ENCODE data around the gene GALNT15. TPM values are rescaled to one million over a fixed set of nuclear protein-coding genes. Genes with fewer than 3 reads are reported as not detected.

GALNT15 gene
- total and polyA plus RNA-seq, 2 of the 4 experiments (the other 2 are of a cell fraction) = 12.8 to 19.7 TPM

DNA sequence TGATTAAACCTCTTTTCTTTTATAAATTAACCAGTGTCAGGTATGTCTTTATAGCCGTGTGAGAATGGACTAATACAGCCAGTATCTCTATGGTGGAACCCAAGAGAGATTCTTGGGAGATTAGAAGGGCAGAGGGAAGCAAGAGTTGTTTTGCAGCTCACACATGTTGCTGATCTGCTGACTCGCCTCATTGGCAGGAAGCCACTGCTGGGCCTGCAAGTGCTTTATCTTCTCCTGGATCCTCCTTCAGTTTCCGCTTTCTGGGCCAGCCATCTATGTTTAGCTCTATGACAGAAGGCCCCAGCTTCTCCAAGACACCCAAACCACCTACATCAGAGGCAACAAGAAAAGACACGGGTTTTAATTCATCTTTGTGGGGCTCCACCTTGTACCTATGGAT, 23.4 kb upstream of the GALNT15 start:
- no TSS peak for BruUV-seq (replicated peaks)
- Histone ChIP-seq H3K18ac (ENCODE audit: low read depth, low read length) (peak overlapping the region; percentile 44; the same call in 1 of the 2 replicates), H4K5ac (ENCODE audit: low read depth, low read length) (peak overlapping the region; percentile 6; the same call in 1 of the 2 replicates), H3K9ac (ENCODE audit: low read depth, low read length) (no peak overlapping the region), H2BK20ac (ENCODE audit: low read depth, low read length) (peak overlapping the region; percentile 80), H3K9me1 (ENCODE audit: insufficient read depth, low read length) (peaks cover 6% of the 10 kb centered on the region), H2BK120ac (ENCODE audit: low read depth, low read length) (peak overlapping the region; percentile 68), H3K23ac (ENCODE audit: low read depth, low read length) (peak overlapping the region; percentile 7; the same call in 1 of the 2 replicates), H3K56ac (ENCODE audit: extremely low read depth, insufficient read depth, low read length) (no peak overlapping the region), H2AFZ (replicated peaks; ENCODE audit: low read length, poor library complexity) (peak overlapping the region; percentile 3), H2AK9ac (replicated peaks; ENCODE audit: low read depth, low read length, poor library complexity) (no peak overlapping the region), H3K4me2 (ENCODE audit: low read depth, low read length) (no peak overlapping the region), H3K4ac (ENCODE audit: low read depth, low read length) (peak overlapping the region; percentile 24; the same call in 1 of the 2 replicates), H2BK15ac (ENCODE audit: low read depth, low read length) (peak overlapping the region; percentile 72; the same call in 2 of the 3 replicates), H4K8ac (ENCODE audit: low read depth in 2 of 2, low read length in 2 of 2) (peak overlapping the region in 1 of 2 experiments; percentile 77; a peak in 2 of 4 replicates), H3K4me1 (ENCODE audit: control insufficient read depth, insufficient read depth, low read length) (peaks cover 12% of the 10 kb centered on the region), H2AK5ac (ENCODE audit: low read depth, low read length) (no peak overlapping the region; the same call in none of the 2 replicates), H3K79me1 (ENCODE audit: low read depth in 1 of 2, low read length in 2 of 2) (no peaks in the 10 kb centered on the region), H3K14ac (replicated peaks; ENCODE audit: low read depth, low read length) (0 out of 2 replicates have a peak overlapping the region, but pooled peaks have one; percentile 22), H3K36me3 (ENCODE audit: control insufficient read depth, insufficient read depth, low read length) (no peaks in the 10 kb centered on the region), H2BK5ac (ENCODE audit: low read depth, low read length, poor library complexity, severe bottlenecking) (peak overlapping the region; percentile 81), H4K91ac (ENCODE audit: insufficient read depth, low read depth, low read length) (no peak overlapping the region; the same call in 1 of the 2 replicates), H3K27me3 (ENCODE audit: control insufficient read depth, insufficient read depth, low read length) (no peaks in the 10 kb centered on the region), H3K27ac (ENCODE audit: insufficient read depth, low read length) (peak overlapping the region; percentile 17; the same call in 1 of the 2 replicates), H4K20me1 (ENCODE audit: insufficient read depth, low read length) (no peaks in the 10 kb centered on the region), H3K4me3 (ENCODE audit: insufficient read depth, low read depth, low read length) (no peak overlapping the region), H3K9me3 (ENCODE audit: control insufficient read depth, insufficient read depth, low read length) (peaks cover 4% of the 10 kb centered on the region; the same call in 1 of the 2 replicates)
- WGBS, 2 experiments (ENCODE audit: extremely low coverage in 2 of 2, insufficient read length in 1 of 2) = 66% methylated on average over 2 of the region's 4 CpGs; no CpG with 5 or more reads in 1 of the 2 experiments
- intact Hi-C loops (cut with micrococcal nuclease) = no loop called here
- CTCF ChIA-PET = interaction anchor here (1.6 kb wide), 1 partner anchor 20 kb away, joined by 3 read pairs; no protein-coding TSS in a partner anchor
- TF ChIP-seq NFE2L2 (IDR thresholded peaks at IDR 0.05; ENCODE audit: low read depth, low read length) = peak; percentile 36; the same call in 1 of the 2 replicates
- peak; percentile 37; the same call in 1 of the 2 replicates for TF ChIP-seq MAFK (IDR thresholded peaks at IDR 0.05; ENCODE audit: low read depth, low read length)
- TF ChIP-seq BHLHE40 (IDR thresholded peaks at IDR 0.05; ENCODE audit: low read depth, low read length) = no peak
- no peak for TF ChIP-seq SMC3 (IDR thresholded peaks at IDR 0.05; ENCODE audit: low read depth, low read length)
- 0 out of 2 replicates have a peak, but pooled peaks have one; percentile 8 for TF ChIP-seq FOS (IDR thresholded peaks at IDR 0.05; ENCODE audit: low read depth, low read length)
- dilution Hi-C loops (cut with HindIII; ENCODE audit: low sequenced_read_pairs, unreplicated experiment) = no loop called here
- DNase-seq = peak; percentile 95
- POLR2A ChIA-PET (ENCODE audit: unreplicated experiment) = no interaction called here
- ATAC-seq (ENCODE audit: low read depth) = peak; percentile 53
- in situ Hi-C loops (cut with MboI; ENCODE audit: low sequenced_read_pairs) = no loop called here
